Neural progenitor cell (in vitro differentiated cells): ENCODE measurements around the gene HSDL2. TPM values are rescaled to one million over a fixed set of nuclear protein-coding genes. Genes with fewer than 3 reads are reported as not detected.

Source experiments
- DNase-seq: peaks from one replicate; pipeline ENCODE4 v3.0.0-alpha.2; 2016; ENCODE audit warnings: low spot score
- H2AFZ ChIP-seq: fragments of 200-600 bp; sonication (generic); replicated peaks from 2 replicates; pipeline ENCODE4 v1.6.1; 2016; ENCODE audit warnings: antibody characterized with exemption
- H3F3A ChIP-seq: fragments of 200-600 bp; sonication (generic); 2 replicates; pipeline ENCODE4 v1.6.1; 2016; ENCODE audit warnings: antibody characterized with exemption, low read depth
- H3K27ac ChIP-seq: fragments of 200-600 bp; sonication (generic); 2 replicates; pipeline ENCODE4 v1.5.1; 2016; ENCODE audit warnings: mild to moderate bottlenecking
- H3K27me3 ChIP-seq: fragments of 200-600 bp; sonication (generic); 2 replicates; pipeline ENCODE4 v1.6.1; 2016; ENCODE audit warnings: mild to moderate bottlenecking, moderate library complexity
- H3K36me3 ChIP-seq: fragments of 200-600 bp; sonication (generic); 2 replicates; pipeline ENCODE4 v1.5.1; 2016
- H3K4me1 ChIP-seq: fragments of 200-600 bp; sonication (generic); 2 replicates; pipeline ENCODE4 v1.6.1; 2016; ENCODE audit warnings: mixed run types
- H3K4me2 ChIP-seq: fragments of 200-600 bp; sonication (generic); 2 replicates; pipeline ENCODE4 v1.6.1; 2016
- H3K4me3 ChIP-seq: fragments of 200-600 bp; sonication (generic); 2 replicates; pipeline ENCODE4 v1.5.1; 2016
- H3K79me2 ChIP-seq: fragments of 200-600 bp; sonication (generic); 2 replicates; pipeline ENCODE4 v1.6.1; 2016; ENCODE audit warnings: low read depth
- H3K9ac ChIP-seq: fragments of 200-600 bp; sonication (generic); 2 replicates; pipeline ENCODE4 v1.6.1; 2016
- H3K9me3 ChIP-seq: fragments of 200-600 bp; sonication (generic); 2 replicates; pipeline ENCODE4 v1.5.1; 2016; ENCODE audit warnings: low read depth
- H4K20me1 ChIP-seq: fragments of 200-600 bp; sonication (generic); 2 replicates; pipeline ENCODE4 v1.6.1; 2016; ENCODE audit warnings: low read depth
- H3K27ac Mint-ChIP-seq: 3 replicates; pipeline ENCODE4 v1.8.0; 2021; ENCODE audit warnings: mixed read lengths
- H3K27me3 Mint-ChIP-seq: 2 replicates; pipeline ENCODE4 v1.8.0; 2022; ENCODE audit warnings: low read depth, mild to moderate bottlenecking, inconsistent platforms, moderate library complexity, mixed read lengths; ENCODE audit not compliant: insufficient read depth
- H3K36me3 Mint-ChIP-seq: 3 replicates; pipeline ENCODE4 v1.8.0; 2021; ENCODE audit warnings: mixed read lengths
- H3K4me1 Mint-ChIP-seq: 3 replicates; pipeline ENCODE4 v1.8.0; 2021; ENCODE audit warnings: mixed read lengths
- H3K4me3 Mint-ChIP-seq: 3 replicates; pipeline ENCODE4 v1.8.0; 2021; ENCODE audit warnings: mild to moderate bottlenecking, moderate library complexity, mixed read lengths
- H3K9me3 Mint-ChIP-seq: 3 replicates; pipeline ENCODE4 v1.8.0; 2020; ENCODE audit warnings: mixed read lengths
- CTCF ChIP-seq: fragments of 200-600 bp; sonication (generic); IDR thresholded peaks from 2 replicates; pipeline ENCODE4 v1.5.1; 2017; ENCODE audit warnings: antibody characterized with exemption, mild to moderate bottlenecking
- EZH2 ChIP-seq: fragments of 200-600 bp; sonication (generic); IDR thresholded peaks from 2 replicates; pipeline ENCODE4 v1.6.1; 2017; ENCODE audit warnings: antibody characterized with exemption, mild to moderate bottlenecking, moderate library complexity
- EZH2phosphoT487 ChIP-seq: fragments of 200-600 bp; sonication (generic); IDR thresholded peaks from 2 replicates; pipeline ENCODE4 v1.6.1; 2017; ENCODE audit warnings: antibody characterized with exemption
- total RNA-seq: library from RNA; depleted of rRNA; stranded (reverse); fragments of >200 nt; gene quantifications from 2 replicates; pipeline ENCODE4 v1.2.3, GENCODE V29; 2015; ENCODE audit warnings: low replicate concordance

HSDL2 gene
- total RNA-seq, 1 donor from 2014 or later: 23.8 TPM

DNA sequence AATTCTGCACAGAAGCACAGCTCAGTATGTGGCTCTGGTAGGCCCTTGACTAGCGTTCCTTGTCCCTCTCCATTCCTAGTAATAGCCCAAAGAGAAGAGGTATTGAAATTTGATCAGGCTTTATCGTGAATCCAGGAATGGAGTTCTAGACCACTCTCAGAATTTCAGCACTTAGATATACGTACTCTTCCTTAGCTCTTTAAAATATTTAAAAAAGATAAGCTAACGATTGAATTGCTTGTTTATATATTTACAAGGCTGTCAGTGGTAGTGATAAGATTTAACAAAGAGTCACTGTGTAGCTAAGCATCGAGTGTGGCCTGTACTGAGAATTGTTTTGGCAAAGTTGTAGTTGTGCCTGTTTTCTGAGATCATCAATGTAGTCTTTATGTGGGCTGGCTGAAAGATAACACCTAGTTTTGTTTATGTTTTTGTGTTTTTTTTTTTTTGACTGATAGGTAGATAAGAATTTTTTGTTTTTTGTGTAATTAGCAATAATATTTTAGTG, 109.2 kb downstream of the HSDL2 start:
- peaks cover 87% of the 10 kb centered on the region for H3K79me2 ChIP-seq
- no peak for TF ChIP-seq EZH2
- no peak for TF ChIP-seq EZH2phosphoT487
- no peak for TF ChIP-seq CTCF

GRCh38 chr9:112489876-112490666, 110.2 kb downstream of the HSDL2 start:
- Histone ChIP-seq H3K4me1 (peaks cover 28% of the 10 kb centered on the region), H3K4me3 (peak overlapping the region; percentile 99), H3F3A (peaks cover 16% of the 10 kb centered on the region), H3K79me2 (peaks cover 96% of the 10 kb centered on the region), H3K27ac (peak overlapping the region; percentile 5), H3K9ac (peak overlapping the region; percentile 2), H3K27me3 (no peaks in the 10 kb centered on the region), H3K4me2 (peak overlapping the region; percentile 92), H3K9me3 (peaks cover 10% of the 10 kb centered on the region), H2AFZ (no peak overlapping the region), H4K20me1 (peaks cover 38% of the 10 kb centered on the region), H3K36me3 (peaks cover 22% of the 10 kb centered on the region)
- Mint-ChIP-seq H3K4me1 (peaks cover 47% of the 10 kb centered on the region), H3K27me3 (peaks cover 9% of the 10 kb centered on the region), H3K36me3 (peaks cover 40% of the 10 kb centered on the region), H3K9me3 (peaks cover 31% of the 10 kb centered on the region), H3K4me3 (peak overlapping the region; percentile 99), H3K27ac (peak overlapping the region; percentile 98)
- DNase-seq: peak; percentile 33
- TF ChIP-seq EZH2phosphoT487: no peak
- TF ChIP-seq EZH2: no peak
- TF ChIP-seq CTCF: no peak

More for the DNA sequence above, 109.2 kb downstream of the HSDL2 start:
- Mint-ChIP-seq H3K4me3 (peak overlapping the region; percentile 99), H3K36me3 (peaks cover 30% of the 10 kb centered on the region), H3K9me3 (peaks cover 21% of the 10 kb centered on the region), H3K27me3 (peaks cover 8% of the 10 kb centered on the region), H3K4me1 (peaks cover 48% of the 10 kb centered on the region), H3K27ac (peak overlapping the region; percentile 89)
- Histone ChIP-seq H3K36me3 (peaks cover 13% of the 10 kb centered on the region), H3K27me3 (no peaks in the 10 kb centered on the region), H3K4me1 (peaks cover 28% of the 10 kb centered on the region), H3K4me3 (peak overlapping the region; percentile 99), H2AFZ (no peak overlapping the region), H3K4me2 (peak overlapping the region; percentile 92), H4K20me1 (peaks cover 38% of the 10 kb centered on the region), H3F3A (peaks cover 16% of the 10 kb centered on the region), H3K27ac (peak overlapping the region; percentile 5), H3K9ac (no peak overlapping the region), H3K9me3 (peaks cover 10% of the 10 kb centered on the region)
- peak; percentile 42 for DNase-seq

DNA sequence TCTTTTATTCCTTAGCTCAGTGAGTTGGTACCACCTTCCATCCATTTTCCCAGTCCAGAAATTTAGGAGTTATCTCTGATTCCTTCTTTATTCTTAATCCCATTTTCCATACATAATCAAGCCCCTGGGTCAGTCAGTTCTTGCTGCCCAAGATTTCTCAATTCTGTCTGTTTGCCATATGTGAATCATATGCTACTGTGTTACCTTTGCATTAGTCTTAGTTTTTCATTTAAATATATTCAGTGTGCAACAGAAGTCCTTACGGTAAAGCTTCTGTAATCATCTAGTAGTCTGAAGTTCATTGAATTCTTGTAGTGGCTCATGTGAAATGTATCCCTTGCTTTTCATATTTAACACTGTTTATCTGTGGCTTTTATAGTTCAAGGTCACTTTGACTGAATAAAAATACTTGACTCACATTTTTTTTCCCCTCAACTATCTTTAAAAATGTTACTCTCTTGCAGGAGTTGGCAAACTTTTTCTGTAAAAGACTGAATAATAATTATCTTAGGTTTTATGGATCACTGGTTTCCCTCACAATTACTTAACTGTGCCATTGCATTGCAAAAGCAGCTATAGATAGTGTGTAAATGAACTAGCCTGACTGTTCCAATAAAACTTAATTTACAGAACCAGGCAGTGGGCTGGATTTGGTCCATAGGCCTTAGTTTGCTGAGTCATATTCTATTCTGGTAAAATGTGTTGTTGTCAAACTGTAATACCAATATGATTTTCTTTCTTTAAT, 113.7 kb downstream of the HSDL2 start:
- Histone ChIP-seq H3F3A (peaks cover 18% of the 10 kb centered on the region), H3K4me1 (peaks cover 39% of the 10 kb centered on the region), H3K27me3 (no peaks in the 10 kb centered on the region), H3K27ac (no peak overlapping the region), H3K9ac (no peak overlapping the region), H3K79me2 (peaks cover 100% of the 10 kb centered on the region), H3K4me3 (no peak overlapping the region), H2AFZ (no peak overlapping the region), H3K36me3 (peaks cover 29% of the 10 kb centered on the region), H4K20me1 (peaks cover 54% of the 10 kb centered on the region), H3K9me3 (peaks cover 10% of the 10 kb centered on the region), H3K4me2 (no peak overlapping the region)
- Mint-ChIP-seq H3K27me3 (peaks cover 5% of the 10 kb centered on the region), H3K4me1 (peaks cover 30% of the 10 kb centered on the region), H3K27ac (no peak overlapping the region), H3K36me3 (peaks cover 67% of the 10 kb centered on the region), H3K9me3 (peaks cover 54% of the 10 kb centered on the region), H3K4me3 (no peak overlapping the region)
- TF ChIP-seq CTCF: no peak
- TF ChIP-seq EZH2phosphoT487: no peak
- TF ChIP-seq EZH2: no peak
- DNase-seq: no peak
